DMS53 treated with DMSO at 0.1 percent for 48 hours (cell line): ENCODE measurements around the gene PSD2.

Source experiments
- DNase-seq: peaks from one replicate; lab custom pipeline; 2025; ENCODE audit not compliant: unreplicated experiment; lab: John Stamatoyannopoulos, UW

PSD2 gene

GRCh38 chr5:139810341-139811273 is 15.0 kb downstream of the PSD2 start:
- no peak for DNase-seq

DNA sequence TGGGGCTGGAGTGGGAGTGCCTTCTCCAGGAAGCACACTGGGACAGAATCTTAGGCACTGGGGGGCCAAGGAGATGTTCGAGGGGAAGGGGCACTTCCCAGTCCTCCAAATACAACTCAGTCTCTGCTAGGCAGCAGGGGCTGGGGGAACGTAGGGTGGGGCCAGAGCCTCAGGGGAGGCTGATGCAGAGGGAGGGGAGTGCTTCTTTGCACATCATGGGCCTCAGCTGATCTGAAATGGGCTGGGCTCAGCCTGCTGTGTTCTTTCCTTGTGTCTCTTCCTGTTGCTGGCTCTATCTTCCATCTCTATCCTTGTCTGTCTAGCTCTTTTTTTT is 15.6 kb downstream of the PSD2 start:
- no peak for DNase-seq

DNA sequence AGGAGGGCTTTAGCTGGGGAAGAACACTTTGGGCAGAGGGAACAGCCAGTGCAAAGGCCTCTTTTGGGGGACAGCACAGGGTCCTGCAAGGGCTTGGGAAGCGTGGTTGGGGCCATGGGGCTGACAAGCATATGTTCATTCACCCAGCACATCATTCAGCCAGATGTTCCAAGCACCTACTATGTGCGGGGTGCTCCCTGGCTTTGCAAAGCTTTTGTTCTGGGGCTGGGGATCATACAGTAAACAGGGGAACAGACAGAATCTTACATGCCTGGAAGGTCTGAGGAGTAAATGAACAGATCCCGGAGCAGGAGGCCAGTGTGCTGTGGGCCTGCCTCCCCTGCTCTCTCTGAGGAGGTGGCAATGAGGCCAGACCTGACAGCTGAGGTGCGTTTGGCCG is 16.7 kb downstream of the PSD2 start:
- no peak for DNase-seq

DNA sequence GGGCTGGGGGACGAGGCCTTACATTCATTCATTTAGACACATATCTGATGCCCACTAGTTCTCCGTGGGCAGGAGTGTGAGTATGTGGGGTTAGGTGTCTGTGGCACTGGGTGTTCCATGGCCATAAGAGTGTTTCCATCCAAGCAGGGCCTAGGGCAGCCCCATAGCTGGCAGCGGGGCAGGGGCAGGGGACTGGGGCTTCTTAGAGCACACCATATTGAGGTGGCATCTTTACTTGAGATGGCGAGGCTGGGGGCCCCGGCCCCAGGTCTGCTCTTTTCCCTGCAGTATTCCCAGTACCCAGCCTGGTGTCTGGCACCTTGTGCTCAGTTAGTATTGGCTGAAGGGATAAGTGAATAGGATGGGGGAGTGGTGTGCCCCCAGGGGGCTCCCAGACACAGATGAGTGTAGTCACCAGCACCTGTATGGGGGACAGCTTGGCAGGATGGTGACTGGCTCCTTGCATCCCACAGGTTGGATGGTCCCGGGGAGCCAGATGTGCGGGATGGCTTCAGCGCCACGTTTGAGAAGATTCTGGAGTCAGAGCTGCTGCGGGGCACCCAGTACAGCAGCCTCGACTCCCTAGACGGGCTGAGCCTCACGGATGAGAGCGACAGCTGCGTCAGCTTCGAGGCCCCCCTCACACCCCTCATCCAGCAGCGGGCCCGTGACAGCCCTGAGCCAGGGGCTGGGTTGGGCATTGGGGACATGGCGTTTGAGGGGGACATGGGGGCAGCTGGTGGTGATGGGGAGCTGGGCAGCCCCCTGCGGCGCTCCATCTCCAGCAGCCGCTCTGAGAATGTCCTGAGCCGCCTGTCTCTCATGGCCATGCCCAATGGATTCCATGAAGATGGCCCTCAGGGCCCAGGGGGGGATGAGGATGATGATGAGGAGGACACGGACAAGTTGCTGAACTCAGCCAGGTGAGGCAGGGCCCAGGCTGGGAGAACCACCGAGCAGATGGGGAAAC is 17.5 kb downstream of the PSD2 start:
- no peak for DNase-seq

GRCh38 chr5:139814191-139814601 is 18.6 kb downstream of the PSD2 start:
- DNase-seq, result no peak

- no peak for DNase-seq
These were observed 19.2 kb downstream of the PSD2 start for GRCh38 chr5:139814704-139815280.

DNA sequence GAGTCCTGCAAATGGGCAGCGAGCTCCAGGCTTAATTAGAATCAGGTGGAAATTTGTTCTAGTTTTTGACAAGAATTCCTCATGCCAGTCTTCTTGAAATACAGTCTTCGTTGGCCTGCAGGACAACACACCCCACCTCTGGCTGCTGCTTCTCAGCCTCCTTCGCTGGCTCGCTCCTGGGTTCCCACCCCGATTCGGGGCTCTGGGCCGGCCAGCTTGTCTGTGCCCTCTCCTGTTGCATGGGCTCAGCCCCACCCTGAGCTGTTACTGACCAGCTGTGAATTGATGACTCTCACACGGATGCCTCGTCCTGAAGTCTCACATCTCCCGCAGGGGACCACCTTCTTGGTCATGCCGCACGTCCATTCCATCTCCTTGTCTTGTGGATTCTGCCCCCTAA is 21.0 kb downstream of the PSD2 start:
- DNase-seq, result no peak

GRCh38 chr5:139817362-139817761 is 21.8 kb downstream of the PSD2 start:
- no peak for DNase-seq

DNA sequence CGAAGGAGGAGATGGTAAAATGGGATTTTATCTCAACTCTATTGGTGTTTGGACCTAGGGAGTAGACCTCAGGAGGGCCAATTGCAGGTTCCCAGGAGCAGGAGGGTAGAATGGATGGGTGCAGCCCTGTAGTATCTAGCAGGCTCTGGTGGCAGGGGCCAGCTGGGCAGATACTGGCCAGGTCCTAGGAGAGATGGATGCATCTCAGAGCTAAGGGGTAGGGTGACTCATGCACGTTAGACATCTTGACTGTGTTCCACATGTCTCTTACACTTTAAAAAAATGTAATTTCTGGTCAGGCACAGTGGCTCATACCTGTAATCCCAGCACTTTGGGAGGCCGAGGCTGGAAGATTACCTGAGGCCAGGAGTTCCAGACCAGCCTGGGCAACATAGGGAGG is 22.4 kb downstream of the PSD2 start:
- DNase-seq, result no peak

DNA sequence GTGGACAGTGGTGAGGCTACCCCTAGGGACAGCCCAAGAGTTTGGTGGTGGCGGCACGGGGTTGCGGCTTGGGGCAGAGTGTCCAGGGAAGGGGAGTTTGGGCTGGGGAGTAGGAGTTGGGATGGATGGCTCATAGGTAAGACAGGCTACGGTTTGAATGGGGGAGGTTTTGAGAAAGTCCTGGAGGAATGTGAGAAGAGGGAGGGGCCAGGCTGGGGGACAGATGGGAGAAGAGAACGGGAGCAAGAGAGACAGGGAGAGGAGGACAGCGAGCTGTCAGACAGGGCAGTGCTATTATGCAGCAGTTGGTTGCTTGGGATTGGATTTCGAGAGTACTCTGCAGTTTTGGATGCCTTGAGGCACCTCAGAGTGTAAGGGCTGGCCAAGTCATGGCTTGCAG is 24.5 kb downstream of the PSD2 start:
- no peak for DNase-seq

GRCh38 chr5:139820606-139821005 is 25.0 kb downstream of the PSD2 start:
- DNase-seq, result no peak

DNA sequence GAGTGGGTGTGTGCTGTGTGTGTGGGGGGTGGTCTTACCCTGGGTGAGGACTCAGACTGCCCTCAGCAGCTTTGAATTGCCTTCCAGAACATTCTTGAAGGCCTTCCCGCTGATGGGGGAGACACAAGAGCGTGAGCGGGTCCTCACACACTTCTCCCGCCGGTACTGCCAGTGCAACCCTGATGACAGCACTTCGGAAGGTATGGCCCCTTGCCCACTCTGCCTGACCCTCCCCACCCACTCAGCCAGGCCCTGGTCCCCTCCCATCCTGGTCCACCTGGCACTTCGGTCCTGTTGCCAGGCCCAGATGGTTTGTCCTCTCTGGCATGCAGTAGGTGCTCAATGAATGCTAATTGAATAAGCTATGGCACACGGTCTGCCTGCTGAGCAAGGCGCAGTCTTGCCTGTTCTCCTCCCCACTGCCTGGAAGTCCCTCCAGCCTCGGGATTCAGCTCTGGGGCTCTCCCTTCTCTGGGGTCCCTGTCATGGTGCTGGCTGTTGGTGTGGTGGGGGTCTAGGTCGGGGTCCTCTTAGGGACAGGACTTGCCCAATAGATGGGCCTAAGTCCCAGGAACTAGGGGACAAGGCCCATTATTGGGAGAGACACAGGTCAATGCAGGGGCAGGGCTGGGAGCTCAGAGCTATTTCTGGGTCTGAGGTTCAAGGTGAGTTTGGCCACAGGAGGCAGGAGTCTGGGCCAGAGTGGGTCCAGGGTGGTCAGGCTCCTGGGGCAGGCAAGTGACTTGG is 26.4 kb downstream of the PSD2 start:
- no peak for DNase-seq

DNA sequence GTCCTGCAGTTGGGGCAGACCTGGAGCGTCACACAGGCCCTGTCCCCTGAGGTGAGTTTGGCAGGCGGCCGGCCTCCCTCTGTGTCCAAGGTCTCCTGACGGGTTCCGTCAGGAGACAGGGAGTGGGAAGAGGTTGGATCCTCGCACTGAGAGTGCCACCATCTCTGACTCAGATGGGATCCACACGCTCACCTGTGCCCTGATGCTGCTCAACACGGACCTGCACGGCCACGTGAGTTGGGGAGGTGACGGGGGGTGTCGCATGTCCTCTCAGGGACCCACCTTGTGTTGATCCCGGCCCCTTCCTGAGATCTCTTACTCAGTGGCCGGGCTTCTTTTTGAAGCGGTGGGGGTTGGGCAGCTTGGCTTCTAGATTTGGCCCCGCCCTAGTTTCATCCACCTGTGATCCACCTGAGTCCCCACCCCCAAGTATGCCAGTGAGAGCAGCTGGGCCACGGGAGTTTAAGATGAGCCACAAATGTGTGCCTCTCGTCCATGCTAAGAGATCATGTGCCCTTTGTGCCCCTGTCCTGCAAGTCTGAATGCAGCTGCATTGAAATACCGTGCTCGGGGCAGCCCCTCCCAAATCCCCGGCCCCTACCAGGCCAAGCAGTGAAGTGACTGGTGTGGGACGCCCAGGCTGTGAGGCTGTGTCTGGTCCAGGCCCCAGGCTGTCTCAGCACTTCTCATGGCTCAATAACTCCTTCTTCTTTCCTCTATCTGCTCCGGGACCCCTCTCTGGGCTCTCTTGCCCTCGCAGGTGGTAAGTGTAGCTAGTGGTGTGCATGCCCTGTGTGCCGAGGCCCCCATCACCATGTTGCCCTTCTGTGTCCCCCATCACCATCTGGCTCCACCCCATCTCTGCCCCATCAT is 27.2 kb downstream of the PSD2 start:
- no peak for DNase-seq

- DNase-seq, result no peak
These were observed 28.2 kb downstream of the PSD2 start for GRCh38 chr5:139823757-139824355.

GRCh38 chr5:139825690-139826089 is 30.1 kb downstream of the PSD2 start:
- DNase-seq, result no peak

DNA sequence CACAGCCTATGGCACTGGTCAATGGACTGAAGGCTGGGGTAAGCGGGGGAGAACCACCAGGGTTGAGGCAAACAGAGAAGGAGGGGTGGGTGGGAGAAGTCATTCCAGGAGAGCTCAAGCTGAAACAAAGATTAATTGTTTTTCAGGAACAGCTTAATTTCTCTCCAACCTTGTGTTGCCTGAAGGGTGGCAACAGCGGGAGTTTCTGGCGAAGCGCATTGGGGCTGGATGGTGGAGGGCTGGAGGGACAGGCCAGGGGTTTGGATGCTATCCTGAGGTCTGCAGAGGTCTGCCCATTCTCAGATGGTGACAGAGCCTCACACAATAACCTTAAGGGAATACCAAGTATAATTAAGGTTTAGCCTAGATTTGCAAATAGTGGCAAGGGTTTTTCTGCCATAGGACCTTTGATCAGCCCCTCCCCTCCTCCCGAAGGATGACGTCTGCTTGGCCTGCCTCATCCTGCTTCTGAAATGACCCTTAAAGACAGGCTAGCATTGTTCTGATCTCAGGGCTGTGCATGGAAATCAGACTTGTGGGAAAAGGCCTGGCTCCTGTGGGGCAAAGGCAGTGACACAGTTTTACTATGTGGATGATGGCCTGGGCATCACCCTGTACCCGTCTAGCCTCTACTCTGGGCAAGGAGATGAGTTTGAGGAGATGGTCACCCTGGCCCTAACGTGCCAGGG is 32.7 kb downstream of the PSD2 start:
- DNase-seq, result no peak

DNA sequence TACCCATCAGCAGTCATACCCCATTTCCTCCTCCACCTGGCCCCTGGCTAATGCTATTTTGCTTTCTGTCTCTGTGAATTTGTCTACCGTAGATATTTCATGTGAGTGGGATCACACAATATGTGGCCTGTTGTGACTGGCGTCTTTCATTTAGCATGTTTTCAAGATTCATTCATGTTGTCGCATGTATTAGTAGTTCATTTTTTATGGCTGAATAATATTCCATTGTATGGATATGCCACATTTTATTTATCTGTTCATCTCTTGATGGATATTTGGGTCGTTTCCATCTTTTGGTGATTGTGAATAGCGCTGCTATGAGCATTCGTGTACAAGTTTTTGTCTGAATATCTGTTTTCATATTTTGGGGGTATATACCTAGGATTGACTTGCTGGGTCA is 33.9 kb downstream of the PSD2 start:
- no peak for DNase-seq

- no peak for DNase-seq
These were observed 36.0 kb downstream of the PSD2 start for GRCh38 chr5:139831624-139832023.

DNA sequence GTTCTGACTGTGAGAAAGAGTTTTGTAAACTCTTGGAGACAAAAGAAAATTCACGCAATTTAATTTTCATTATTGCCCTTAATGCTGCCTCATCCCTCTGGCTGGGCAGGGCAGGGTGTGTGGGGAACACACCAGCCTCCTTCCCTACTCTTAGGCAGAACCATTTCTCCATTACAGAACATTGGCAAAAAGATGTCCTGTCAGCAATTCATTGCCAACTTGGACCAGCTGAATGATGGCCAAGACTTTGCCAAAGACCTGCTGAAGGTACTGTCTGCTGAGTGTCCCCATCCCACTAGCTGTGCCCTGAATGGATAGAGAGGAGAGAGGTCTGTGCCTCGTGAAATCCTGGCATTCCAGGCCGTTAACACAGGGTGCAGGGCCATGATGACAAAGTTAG is 37.9 kb downstream of the PSD2 start:
- no peak for DNase-seq
